Measurements from ENCODE around the gene OLFML2B. TPM values are rescaled to one million over a fixed set of nuclear protein-coding genes. Genes with fewer than 3 reads are reported as not detected.

The OLFML2B gene
- total RNA-seq, 1 donor from 2014 or later, result 29.7 TPM

- Histone ChIP-seq H3K9ac (ENCODE audit: low read depth in 1 of 3, low read length in 3 of 3) (no peak overlapping the region), H3K4me1 (ENCODE audit: control insufficient read depth in 3 of 3, insufficient read depth in 3 of 3, low read length in 3 of 3) (peaks cover 3 to 10% (median 6%) of the 10 kb centered on the region in 3 donors), H3K27me3 (ENCODE audit: control insufficient read depth in 3 of 3, insufficient read depth in 3 of 3, low read length in 3 of 3) (no peaks in the 10 kb centered on the region), H3K9me3 (ENCODE audit: control insufficient read depth in 3 of 3, low read length in 3 of 3) (no peaks in the 10 kb centered on the region), H3K36me3 (ENCODE audit: control insufficient read depth in 3 of 3, insufficient read depth in 3 of 3, low read length in 3 of 3) (peaks cover 0 to 1% (median 0%) of the 10 kb centered on the region in 3 donors), H3K27ac (ENCODE audit: low read depth, low read length) (no peak overlapping the region), H3K4me3 (ENCODE audit: low read length in 3 of 3) (no peak overlapping the region)
These were observed 89.8 kb downstream of the OLFML2B start for GRCh38 chr1:161933592-161934588.

Other genes with a start within 250 kb of the OLFML2B start
- gene NOS1AP, start 45.8 kb upstream of the OLFML2B start, total RNA-seq, result under 0.01 TPM